Measurements from ENCODE around the gene DNAJC5G.
"Not testable (repeated sequence)": the region's sequence is repeated elsewhere in the genome, so short reads cannot be mapped to it uniquely, and the experiment has no call there.

The DNAJC5G gene

GRCh38 chr2:27312152-27312551 lies 36.9 kb downstream of the DNAJC5G start:
- DNase-seq: no peak

DNA sequence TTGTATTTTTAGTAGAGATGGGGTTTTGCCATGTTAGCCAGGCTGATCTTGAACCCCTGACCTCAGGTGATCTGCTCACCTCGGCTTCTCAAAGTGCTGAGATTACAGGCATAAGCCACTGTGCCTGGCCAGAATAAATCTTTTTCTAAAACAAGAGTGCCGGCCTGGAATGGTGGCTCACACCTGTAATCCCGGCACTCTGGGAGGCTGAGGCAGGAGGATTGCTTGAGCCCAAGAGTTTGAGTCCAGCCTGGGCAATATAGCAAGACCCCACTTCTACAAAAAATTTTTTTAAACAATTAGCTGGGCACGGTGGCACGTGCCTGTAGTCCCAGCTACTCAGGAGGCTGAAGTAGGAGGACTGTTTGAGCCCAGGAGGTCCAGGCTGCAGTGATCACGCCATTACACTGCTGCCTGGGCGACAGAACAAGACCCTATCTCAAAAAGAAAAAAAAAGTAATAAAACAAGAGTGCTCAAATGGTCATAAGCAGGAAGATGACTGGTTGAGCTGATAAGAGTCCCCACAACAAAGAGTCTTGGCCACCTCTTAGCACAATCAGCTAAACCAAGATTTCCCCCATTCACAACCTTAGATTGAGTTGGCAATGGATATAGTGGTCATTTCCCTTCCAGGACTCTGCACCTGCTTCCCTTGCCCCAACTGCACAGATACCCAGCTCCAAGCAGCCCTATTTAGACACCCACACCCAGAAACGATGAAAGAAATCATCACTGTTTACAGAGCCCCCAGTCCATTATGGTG lies 38.8 kb downstream of the DNAJC5G start:
- no peak for DNase-seq

DNA sequence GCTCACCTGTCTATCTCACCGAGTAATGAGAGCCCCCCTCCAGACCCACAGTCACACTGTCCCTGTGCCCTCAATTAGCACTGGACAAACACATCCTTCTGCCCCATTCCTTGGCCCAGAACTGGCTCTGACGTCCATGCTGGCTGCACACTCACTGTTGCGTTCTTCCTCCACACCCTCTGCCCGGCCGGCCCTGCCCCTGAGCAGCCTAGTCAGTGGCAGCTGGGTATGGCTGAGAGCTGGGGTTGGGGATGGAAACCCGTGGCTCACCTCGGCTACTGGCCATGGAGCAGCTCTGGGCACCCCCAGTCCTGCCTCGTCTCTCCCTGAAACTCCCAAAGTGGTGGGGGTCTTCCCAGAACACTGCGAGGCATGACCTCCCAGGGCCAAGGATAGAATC lies 39.5 kb downstream of the DNAJC5G start:
- DNase-seq: no peak

- DNase-seq: no peak
Measured at GRCh38 chr2:27315122-27315521, 39.9 kb downstream of the DNAJC5G start.

DNA sequence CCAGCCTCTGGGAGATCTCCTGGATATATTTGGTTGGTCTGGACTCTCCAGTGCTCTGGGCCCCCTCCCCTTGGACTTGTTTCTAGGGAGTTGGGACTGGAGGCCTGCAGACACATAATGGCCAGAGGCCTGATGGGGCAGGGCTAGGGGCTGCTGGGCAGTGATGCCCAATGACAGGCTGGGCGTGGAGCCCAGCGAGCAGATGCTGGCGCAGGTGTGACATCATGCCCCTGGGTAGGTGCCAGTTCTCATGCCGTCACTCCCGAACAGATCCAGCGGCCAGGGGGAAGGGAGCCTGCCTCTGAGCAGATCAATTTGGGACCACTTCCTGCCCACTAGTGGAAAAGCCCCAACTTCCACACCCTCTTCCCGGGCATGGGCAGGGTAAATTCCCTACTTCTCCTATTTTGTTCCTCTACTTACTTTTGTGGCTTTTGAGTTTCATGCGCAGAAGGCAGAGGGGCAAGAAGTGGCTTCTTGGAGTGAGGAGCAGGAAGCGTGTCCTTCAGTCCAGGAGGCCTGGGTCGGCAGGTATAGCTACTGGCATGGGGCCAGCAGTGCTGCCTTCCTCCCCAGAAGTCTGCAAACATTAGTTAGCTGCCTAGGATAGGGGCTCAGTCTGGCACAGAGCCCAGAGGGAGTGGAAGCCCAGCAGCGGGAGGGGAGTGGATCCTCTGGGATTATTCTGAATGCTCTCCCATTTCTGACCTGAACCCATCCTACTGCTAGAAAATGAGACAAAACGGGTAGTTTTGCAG lies 41.6 kb downstream of the DNAJC5G start:
- no peak for DNase-seq

DNA sequence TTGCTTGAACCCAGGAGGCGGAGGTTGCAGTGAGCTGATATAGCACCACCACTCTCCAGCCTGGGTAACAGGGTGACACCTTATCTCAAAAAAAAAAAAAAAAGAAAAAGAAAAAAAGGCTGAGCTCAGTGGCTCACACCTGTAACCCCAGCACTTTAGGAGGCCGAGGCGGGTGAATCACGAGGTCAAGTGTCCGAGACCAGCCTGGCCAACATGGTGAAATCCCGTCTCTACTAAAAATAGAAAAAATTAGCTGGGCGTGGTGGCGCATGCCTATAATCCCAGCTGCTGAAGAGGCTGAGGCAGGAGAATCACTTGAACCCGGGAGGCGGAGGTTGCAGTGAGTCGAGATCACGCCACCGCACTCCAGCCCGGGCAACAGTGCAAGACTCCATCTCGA lies 44.6 kb downstream of the DNAJC5G start:
- not testable (repeated sequence) for DNase-seq

GRCh38 chr2:27320958-27321543 lies 45.8 kb downstream of the DNAJC5G start:
- DNase-seq: no peak

GRCh38 chr2:27322301-27322765 lies 47.1 kb downstream of the DNAJC5G start:
- no peak for DNase-seq

GRCh38 chr2:27322766-27323595 lies 47.7 kb downstream of the DNAJC5G start, which contains the start of gene MPV17:
MPV17 (minus strand) TSS chr2:27323097; CDS start chr2:27322517, 580 bp downstream.
- peak; percentile 45 for DNase-seq

DNA sequence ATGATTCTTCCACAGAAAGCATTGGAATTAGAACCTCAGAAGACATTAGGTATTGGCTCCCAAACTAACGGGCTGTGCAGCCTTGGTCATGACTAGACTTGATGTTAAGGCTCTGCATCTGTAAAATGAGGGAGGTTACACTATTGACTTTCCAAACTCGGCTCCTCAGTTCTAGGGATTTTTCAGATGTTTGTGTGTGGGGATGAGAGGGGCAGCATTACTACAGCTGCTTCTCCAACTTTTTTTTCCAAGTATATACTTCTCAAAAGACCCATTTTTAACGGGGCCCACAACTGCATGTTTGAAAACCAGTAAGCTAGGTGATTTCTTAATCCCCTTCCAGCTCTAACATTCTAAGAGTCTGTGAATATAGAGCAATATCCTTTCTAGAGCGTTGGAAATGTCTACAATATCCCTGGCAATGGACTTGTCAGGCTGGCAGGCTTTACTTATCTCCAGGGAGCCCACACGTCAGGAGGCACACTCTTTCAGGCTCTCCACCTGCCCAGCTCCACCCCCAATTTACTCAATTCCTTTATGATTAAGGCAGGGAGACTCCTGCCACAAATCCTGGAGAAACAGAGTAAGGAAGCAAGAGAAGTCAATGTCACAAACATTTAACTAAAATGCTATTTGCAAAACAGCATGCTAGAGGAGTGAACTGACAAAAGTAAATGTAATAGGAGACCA lies 48.5 kb downstream of the DNAJC5G start:
- no peak for DNase-seq

GRCh38 chr2:27324720-27325119 lies 49.5 kb downstream of the DNAJC5G start:
- DNase-seq: no peak

Data from activated gamma-delta T cell (primary cell).